ENCODE data around the gene POMT1.
A peak's percentile ranks its signal among the peaks of the same experiment; 100 is the strongest.
"Not testable (repeated sequence)": the region's sequence is repeated elsewhere in the genome, so short reads cannot be mapped to it uniquely, and the experiment has no call there.

The POMT1 gene

DNA sequence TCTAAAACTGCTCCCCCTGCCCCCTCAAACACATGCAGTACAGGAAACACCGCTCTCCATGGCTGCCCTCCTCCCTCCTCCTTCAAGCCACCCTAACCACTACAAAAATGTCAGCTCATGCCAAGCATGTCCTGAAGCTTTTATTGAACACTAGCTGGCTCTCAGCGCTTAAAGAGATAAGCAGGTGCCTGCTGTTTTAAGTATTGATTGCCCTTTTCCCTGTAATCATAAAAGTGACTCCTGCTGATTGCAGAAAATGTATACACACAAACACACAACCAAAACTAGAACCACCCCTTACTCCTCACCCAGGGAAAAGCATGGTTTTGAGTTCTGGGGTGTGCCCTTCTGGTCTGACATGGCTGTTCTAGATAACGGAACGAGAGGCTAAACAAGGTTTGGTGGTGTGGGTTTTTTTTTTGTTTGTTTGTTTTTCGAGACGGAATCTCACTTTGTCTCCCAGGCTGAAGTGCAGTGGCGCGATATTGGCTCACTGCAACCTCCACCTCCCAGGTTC lies 32.1 kb downstream of the POMT1 start:
- H3K9me3 ChIP-seq (ENCODE audit: control insufficient read depth in 1 of 2, low read length in 2 of 2) = no peaks in the 10 kb centered on the region
- H3K27ac ChIP-seq (ENCODE audit: low read depth, low read length) = no peak overlapping the region
- H3K9ac ChIP-seq (ENCODE audit: low read depth in 1 of 2, low read length in 2 of 2) = no peak overlapping the region
- H3K27me3 ChIP-seq (ENCODE audit: control insufficient read depth in 1 of 2, insufficient read depth in 2 of 2, low read length in 2 of 2) = no peaks in the 10 kb centered on the region
- peaks cover 12 to 15% of the 10 kb centered on the region in 2 donors for H3K4me1 ChIP-seq (ENCODE audit: control insufficient read depth in 1 of 2, insufficient read depth in 2 of 2, low read length in 2 of 2)
- peaks cover 0 to under 1% of the 10 kb centered on the region in 2 donors for H3K36me3 ChIP-seq (ENCODE audit: control insufficient read depth in 1 of 2, insufficient read depth in 2 of 2, low read length in 2 of 2)
- peak overlapping the region in 1 of 2 donors; percentile 30 for H3K4me3 ChIP-seq (ENCODE audit: low read depth in 1 of 2, low read length in 2 of 2)

DNA sequence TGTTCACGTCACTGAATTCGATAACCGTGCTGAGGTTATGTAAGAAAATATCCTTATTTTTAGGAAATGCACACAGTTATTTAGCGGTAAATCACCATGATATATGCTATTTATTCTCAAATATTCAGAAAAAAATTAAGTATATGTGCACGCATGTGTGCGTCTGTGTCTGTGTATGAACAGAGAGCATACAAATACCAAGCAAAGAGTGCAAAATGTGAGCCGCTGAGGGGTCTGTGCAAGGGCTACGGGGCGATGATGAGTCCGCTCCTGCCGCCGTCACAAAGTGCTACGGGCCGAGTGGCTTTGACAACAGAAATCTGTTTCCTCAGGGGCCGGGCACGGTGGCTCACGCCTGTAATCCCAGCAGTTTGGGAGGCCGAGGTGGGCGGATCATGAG lies 35.2 kb downstream of the POMT1 start:
- Histone ChIP-seq H3K9me3 (ENCODE audit: control insufficient read depth in 1 of 2, low read length in 2 of 2) (peaks cover 0 to 2% of the 10 kb centered on the region in 2 donors), H3K27me3 (ENCODE audit: control insufficient read depth in 1 of 2, insufficient read depth in 2 of 2, low read length in 2 of 2) (no peaks in the 10 kb centered on the region), H3K4me1 (ENCODE audit: control insufficient read depth in 1 of 2, insufficient read depth in 2 of 2, low read length in 2 of 2) (peaks cover 5 to 8% of the 10 kb centered on the region in 2 donors), H3K27ac (ENCODE audit: low read depth, low read length) (no peak overlapping the region), H3K4me3 (ENCODE audit: low read depth in 1 of 2, low read length in 2 of 2) (no peak overlapping the region), H3K36me3 (ENCODE audit: control insufficient read depth in 1 of 2, insufficient read depth in 2 of 2, low read length in 2 of 2) (no peaks in the 10 kb centered on the region), H3K9ac (ENCODE audit: low read depth in 1 of 2, low read length in 2 of 2) (no peak overlapping the region)

- H3K9ac ChIP-seq (ENCODE audit: low read depth in 1 of 2, low read length in 2 of 2) = no peak overlapping the region
Observed at GRCh38 chr9:131539223-131539923, 36.7 kb downstream of the POMT1 start.

GRCh38 chr9:131543141-131543540 lies 40.4 kb downstream of the POMT1 start:
- peaks cover 10 to 11% of the 10 kb centered on the region in 2 donors for H3K9me3 ChIP-seq (ENCODE audit: control insufficient read depth in 1 of 2, low read length in 2 of 2)
- no peaks in the 10 kb centered on the region for H3K36me3 ChIP-seq (ENCODE audit: control insufficient read depth in 1 of 2, insufficient read depth in 2 of 2, low read length in 2 of 2)

More at GRCh38 chr9:131539223-131539923, 36.7 kb downstream of the POMT1 start:
- Histone ChIP-seq H3K36me3 (ENCODE audit: control insufficient read depth in 1 of 2, insufficient read depth in 2 of 2, low read length in 2 of 2) (no peaks in the 10 kb centered on the region), H3K9me3 (ENCODE audit: control insufficient read depth in 1 of 2, low read length in 2 of 2) (peaks cover 10 to 11% of the 10 kb centered on the region in 2 donors), H3K4me1 (ENCODE audit: control insufficient read depth in 1 of 2, insufficient read depth in 2 of 2, low read length in 2 of 2) (peaks cover 3 to 6% of the 10 kb centered on the region in 2 donors), H3K4me3 (ENCODE audit: low read depth in 1 of 2, low read length in 2 of 2) (no peak overlapping the region), H3K27ac (ENCODE audit: low read depth, low read length) (no peak overlapping the region), H3K27me3 (ENCODE audit: control insufficient read depth in 1 of 2, insufficient read depth in 2 of 2, low read length in 2 of 2) (no peaks in the 10 kb centered on the region)

DNA sequence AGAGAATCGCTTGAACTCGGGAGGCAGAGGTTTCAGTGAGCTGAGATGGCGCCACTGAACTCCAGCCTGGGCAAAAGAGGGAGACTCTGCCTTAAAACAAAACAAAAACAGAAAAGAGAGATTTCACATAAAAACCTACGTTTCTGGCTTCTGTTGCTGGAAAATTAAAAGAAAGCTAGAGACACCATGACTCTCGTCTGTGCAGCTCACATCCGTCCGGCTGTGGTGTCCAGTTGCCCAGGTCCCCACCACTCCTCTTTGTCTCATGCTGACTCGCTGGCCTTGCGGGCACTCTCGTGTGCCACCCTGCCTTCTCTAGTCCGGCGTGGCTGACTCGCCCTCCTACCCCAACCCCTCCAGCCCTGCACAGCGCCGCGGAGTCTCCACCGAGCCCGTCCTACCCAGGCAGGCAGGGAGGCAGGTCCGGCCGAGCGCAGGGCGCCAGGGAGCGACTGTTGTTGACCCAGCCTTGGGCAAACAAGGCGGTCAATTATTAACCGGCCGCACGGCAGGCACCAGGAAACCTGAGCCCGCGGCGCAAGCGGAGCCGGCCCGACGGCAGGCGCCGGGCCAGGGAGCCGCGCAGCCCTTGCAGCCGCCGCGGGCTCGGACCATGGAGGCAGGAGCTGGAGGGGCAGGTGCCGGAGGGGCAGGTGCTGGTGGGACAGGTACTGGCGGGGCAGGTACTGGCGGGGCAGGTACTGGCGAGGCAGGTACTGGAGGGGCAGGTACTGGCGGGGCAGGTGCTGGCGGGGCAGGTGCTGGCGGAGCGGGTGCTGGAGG lies 42.5 kb downstream of the POMT1 start, which contains the start of gene PRRT1B:
TSS of gene PRRT1B (plus strand) at position 521 of the 783 bp plus-strand sequence. CDS start at position 614, 93 bp downstream.
- Histone ChIP-seq H3K9me3 (ENCODE audit: control insufficient read depth in 1 of 2, low read length in 2 of 2) (peaks cover 10 to 11% of the 10 kb centered on the region in 2 donors), H3K9ac (ENCODE audit: low read depth in 1 of 2, low read length in 2 of 2) (peak within 1 kb of the TSS in 1 of 2 donors; percentile 43), H3K36me3 (ENCODE audit: control insufficient read depth in 1 of 2, insufficient read depth in 2 of 2, low read length in 2 of 2) (no peaks in the 10 kb centered on the region), H3K4me1 (ENCODE audit: control insufficient read depth in 1 of 2, insufficient read depth in 2 of 2, low read length in 2 of 2) (peaks cover 0 to 10% of the 10 kb centered on the region in 2 donors), H3K27me3 (ENCODE audit: control insufficient read depth in 1 of 2, insufficient read depth in 2 of 2, low read length in 2 of 2) (peaks cover 8 to 15% of the 10 kb centered on the region in 2 donors), H3K4me3 (ENCODE audit: low read depth in 1 of 2, low read length in 2 of 2) (peak within 1 kb of the TSS; percentile 53 to 58), H3K27ac (ENCODE audit: low read depth, low read length) (no peak within 1 kb of the TSS)

More at GRCh38 chr9:131543141-131543540, 40.4 kb downstream of the POMT1 start:
- peaks cover 0 to 10% of the 10 kb centered on the region in 2 donors for H3K4me1 ChIP-seq (ENCODE audit: control insufficient read depth in 1 of 2, insufficient read depth in 2 of 2, low read length in 2 of 2)
- peaks cover 8 to 15% of the 10 kb centered on the region in 2 donors for H3K27me3 ChIP-seq (ENCODE audit: control insufficient read depth in 1 of 2, insufficient read depth in 2 of 2, low read length in 2 of 2)
- no peak overlapping the region for H3K4me3 ChIP-seq (ENCODE audit: low read depth in 1 of 2, low read length in 2 of 2)
- no peak overlapping the region for H3K27ac ChIP-seq (ENCODE audit: low read depth, low read length)
- H3K9ac ChIP-seq (ENCODE audit: low read depth in 1 of 2, low read length in 2 of 2) = no peak overlapping the region

- H3K4me3 ChIP-seq (ENCODE audit: low read depth in 1 of 2, low read length in 2 of 2) = peak overlapping the region in 1 of 2 donors; percentile 10
- H3K9ac ChIP-seq (ENCODE audit: low read depth in 1 of 2, low read length in 2 of 2) = no peak overlapping the region
- H3K4me1 ChIP-seq (ENCODE audit: control insufficient read depth in 1 of 2, insufficient read depth in 2 of 2, low read length in 2 of 2) = peaks cover 0 to 10% of the 10 kb centered on the region in 2 donors
- peaks cover 10 to 11% of the 10 kb centered on the region in 2 donors for H3K9me3 ChIP-seq (ENCODE audit: control insufficient read depth in 1 of 2, low read length in 2 of 2)
- no peak overlapping the region for H3K27ac ChIP-seq (ENCODE audit: low read depth, low read length)
- peaks cover 8 to 15% of the 10 kb centered on the region in 2 donors for H3K27me3 ChIP-seq (ENCODE audit: control insufficient read depth in 1 of 2, insufficient read depth in 2 of 2, low read length in 2 of 2)
- no peaks in the 10 kb centered on the region for H3K36me3 ChIP-seq (ENCODE audit: control insufficient read depth in 1 of 2, insufficient read depth in 2 of 2, low read length in 2 of 2)
Observed at GRCh38 chr9:131545786-131546335, 43.1 kb downstream of the POMT1 start.

DNA sequence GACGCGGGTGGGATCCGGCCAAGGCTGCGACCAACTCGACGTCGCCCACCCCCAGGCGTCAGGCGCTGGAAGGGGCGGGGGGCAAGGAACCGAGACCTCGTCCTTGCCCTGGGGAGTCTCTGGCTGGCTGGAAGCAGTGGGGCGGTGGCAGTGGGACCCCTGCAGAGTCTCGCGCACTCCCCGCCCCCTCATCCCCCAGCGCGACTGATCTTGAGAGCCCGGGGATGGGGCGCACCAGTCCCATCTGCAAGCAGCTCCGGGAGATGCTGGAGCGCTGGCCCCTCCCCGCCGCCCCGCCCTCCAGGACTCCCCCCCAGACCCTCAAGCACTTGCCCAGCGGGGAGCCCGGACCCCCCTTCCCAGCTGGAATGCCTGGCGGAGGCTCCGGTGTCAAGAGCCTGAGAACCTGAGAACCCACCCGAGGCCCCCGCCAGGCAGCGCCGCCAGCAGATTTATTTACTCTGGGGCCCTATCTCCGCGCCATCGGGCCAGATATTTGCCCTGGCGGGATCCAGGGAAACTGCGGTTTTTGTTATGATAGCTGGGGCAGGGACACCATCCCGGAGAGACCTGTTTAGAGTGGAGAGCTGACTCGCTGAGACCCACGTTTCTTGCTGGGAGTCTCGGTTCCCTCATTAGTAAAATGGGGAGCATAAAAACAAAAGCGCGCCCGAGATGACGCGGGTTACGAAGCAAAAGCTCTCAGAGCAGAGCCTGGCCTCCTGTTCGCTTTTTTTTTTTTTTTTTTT lies 43.8 kb downstream of the POMT1 start:
- Histone ChIP-seq H3K9me3 (ENCODE audit: control insufficient read depth in 1 of 2, low read length in 2 of 2) (peaks cover 10 to 11% of the 10 kb centered on the region in 2 donors), H3K27ac (ENCODE audit: low read depth, low read length) (no peak overlapping the region), H3K36me3 (ENCODE audit: control insufficient read depth in 1 of 2, insufficient read depth in 2 of 2, low read length in 2 of 2) (no peaks in the 10 kb centered on the region), H3K9ac (ENCODE audit: low read depth in 1 of 2, low read length in 2 of 2) (no peak overlapping the region), H3K27me3 (ENCODE audit: control insufficient read depth in 1 of 2, insufficient read depth in 2 of 2, low read length in 2 of 2) (peaks cover 8 to 15% of the 10 kb centered on the region in 2 donors), H3K4me3 (ENCODE audit: low read depth in 1 of 2, low read length in 2 of 2) (peak overlapping the region; percentile 36 to 51), H3K4me1 (ENCODE audit: control insufficient read depth in 1 of 2, insufficient read depth in 2 of 2, low read length in 2 of 2) (peaks cover 0 to 10% of the 10 kb centered on the region in 2 donors)

DNA sequence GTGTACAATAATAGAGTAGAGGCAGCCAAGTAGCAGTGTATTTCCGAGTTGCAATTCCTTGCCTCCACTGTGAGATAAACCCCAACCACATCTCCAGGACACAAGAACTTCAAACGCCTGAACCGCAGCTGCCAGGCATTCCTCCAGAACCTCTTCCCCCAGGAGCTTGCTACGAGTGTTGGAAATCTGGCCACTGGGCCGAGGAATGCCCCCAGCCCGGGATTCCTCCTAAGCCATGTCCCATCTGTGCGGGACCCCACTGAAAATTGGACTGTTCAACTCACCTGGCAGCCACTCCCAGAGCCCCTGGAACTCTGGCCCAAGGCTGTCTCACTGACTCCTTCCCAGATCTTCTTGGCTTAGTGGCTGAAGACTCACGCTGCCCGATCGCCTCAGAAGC lies 46.5 kb downstream of the POMT1 start:
- H3K27me3 ChIP-seq (ENCODE audit: control insufficient read depth in 1 of 2, insufficient read depth in 2 of 2, low read length in 2 of 2) = peaks cover 8 to 24% of the 10 kb centered on the region in 2 donors

GRCh38 chr9:131550465-131550864 lies 47.7 kb downstream of the POMT1 start:
- H3K27me3 ChIP-seq (ENCODE audit: control insufficient read depth in 1 of 2, insufficient read depth in 2 of 2, low read length in 2 of 2) = peaks cover 8 to 24% of the 10 kb centered on the region in 2 donors
- not testable (repeated sequence) for H3K27ac ChIP-seq (ENCODE audit: low read depth, low read length); H3K9ac ChIP-seq (ENCODE audit: low read depth in 1 of 2, low read length in 2 of 2); H3K36me3 ChIP-seq (ENCODE audit: control insufficient read depth in 1 of 2, insufficient read depth in 2 of 2, low read length in 2 of 2); H3K9me3 ChIP-seq (ENCODE audit: control insufficient read depth in 1 of 2, low read length in 2 of 2); H3K4me3 ChIP-seq (ENCODE audit: low read depth in 1 of 2, low read length in 2 of 2); H3K4me1 ChIP-seq (ENCODE audit: control insufficient read depth in 1 of 2, insufficient read depth in 2 of 2, low read length in 2 of 2)

More for the DNA sequence above, 46.5 kb downstream of the POMT1 start:
- not testable (repeated sequence) for H3K9me3 ChIP-seq (ENCODE audit: control insufficient read depth in 1 of 2, low read length in 2 of 2); H3K4me3 ChIP-seq (ENCODE audit: low read depth in 1 of 2, low read length in 2 of 2); H3K36me3 ChIP-seq (ENCODE audit: control insufficient read depth in 1 of 2, insufficient read depth in 2 of 2, low read length in 2 of 2); H3K4me1 ChIP-seq (ENCODE audit: control insufficient read depth in 1 of 2, insufficient read depth in 2 of 2, low read length in 2 of 2); H3K9ac ChIP-seq (ENCODE audit: low read depth in 1 of 2, low read length in 2 of 2); H3K27ac ChIP-seq (ENCODE audit: low read depth, low read length)

Measured in duodenal mucosa (tissue), 2 donors.